SK-N-DZ (cell line): ENCODE results near the gene YOD1.
A peak's percentile ranks its signal among the peaks of the same experiment; 100 is the strongest.

Source experiments
- DNase-seq: peaks from one replicate; pipeline ENCODE4 v3.0.0-alpha.2; 2015; ENCODE audit warnings: low spot score

Gene YOD1

DNA sequence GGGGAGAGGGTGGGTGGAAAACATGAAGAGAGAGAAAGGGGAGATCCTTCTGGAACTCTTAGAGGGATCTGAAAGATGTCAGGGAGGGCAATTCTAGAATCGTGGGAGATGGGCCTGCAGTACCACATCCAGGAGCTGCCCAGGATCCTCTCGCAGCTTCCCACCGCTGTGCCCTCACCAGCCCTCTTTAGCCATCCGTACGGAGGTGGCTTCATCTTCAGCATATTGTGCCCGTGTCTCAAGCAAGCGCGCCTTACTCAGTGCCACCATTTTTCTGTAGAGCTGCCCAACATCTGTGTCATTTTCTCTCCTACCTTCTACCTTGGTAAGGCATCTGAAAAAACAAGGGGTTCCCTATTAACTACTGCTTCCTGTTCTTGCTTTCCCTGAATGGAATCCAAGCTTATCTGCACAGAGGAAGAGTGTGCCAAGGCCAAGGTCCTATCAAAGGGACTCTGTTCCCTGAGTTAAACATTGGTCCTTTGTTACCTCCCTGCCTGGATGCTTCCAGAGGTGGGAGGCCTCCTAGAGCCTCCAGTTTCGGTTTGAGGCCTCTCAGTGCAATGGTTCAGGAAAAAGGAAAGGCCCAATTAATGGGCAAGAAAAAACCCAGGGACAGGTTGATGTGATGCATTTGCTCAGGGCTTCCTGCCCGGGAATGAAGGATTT lies 41.7 kb downstream of the YOD1 start:
- no peak for DNase-seq

DNA sequence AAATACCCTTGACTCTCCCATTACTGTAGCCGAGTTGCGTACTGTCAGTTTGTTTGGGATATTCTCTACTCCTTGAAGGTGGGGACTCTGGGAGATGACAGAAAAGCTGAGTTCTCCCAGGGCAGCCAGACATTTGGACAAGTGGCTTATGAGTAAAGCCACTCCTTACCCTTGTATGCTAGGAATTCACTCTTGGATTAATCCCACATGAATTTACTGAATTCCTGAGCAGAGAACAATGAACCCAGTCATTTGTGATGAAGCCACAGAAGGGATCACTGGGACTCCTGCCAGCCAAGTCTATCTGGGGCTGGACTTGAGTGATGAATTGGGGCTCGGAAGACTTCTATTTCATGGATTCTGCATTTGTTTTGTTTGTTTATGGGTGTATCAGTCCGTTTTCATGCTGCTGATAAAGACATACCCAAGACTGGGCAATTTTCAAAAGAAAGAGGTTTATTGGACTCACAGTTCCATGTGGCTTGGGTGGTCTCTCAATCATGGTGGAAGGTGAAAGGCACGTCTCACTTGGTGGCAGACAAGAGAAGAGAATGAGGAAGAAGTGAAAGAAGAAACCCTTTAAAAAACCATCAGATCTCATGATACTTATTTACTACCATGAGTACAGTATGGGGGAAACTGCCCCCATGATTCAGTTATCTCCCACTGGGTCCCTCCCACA lies 43.5 kb downstream of the YOD1 start:
- no peak for DNase-seq

DNA sequence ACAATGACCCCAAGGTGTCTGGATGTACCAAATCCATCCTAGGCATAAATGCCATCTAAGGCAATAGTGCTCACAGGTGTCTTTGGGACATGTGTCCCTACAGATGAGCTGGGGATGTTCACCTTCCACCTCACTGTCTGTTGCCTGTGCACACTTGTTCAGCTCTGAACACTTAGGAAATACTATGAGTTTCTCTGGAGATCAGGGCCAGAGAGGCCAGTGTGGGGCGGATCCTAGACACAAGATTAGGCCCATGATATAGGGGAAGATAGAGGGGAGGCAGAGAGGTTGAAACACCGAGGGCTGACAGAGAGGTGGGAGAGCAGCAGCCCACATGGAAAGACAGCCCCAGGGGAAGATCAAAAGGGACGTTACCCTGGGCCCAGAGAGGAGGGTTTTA lies 44.1 kb downstream of the YOD1 start:
- DNase-seq, result no peak

DNA sequence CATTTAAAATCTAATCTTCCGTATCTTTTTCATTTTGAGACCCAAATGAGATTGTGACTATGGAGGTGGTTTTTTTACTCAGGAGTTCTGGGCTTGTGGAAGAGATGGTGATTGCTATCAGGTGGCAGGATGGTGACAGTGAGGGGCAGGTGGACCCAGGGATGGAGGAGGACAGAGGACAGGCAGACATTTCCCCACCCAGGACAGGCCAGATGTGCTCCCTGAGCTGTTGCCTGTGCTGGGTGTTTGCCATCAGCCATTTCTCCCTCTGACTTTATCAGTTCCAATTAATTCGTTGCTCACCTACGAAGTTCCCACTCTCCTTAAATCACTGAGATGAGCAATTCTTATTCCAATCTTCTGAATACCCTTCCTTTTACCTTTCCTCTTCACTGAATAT lies 44.9 kb downstream of the YOD1 start:
- no peak for DNase-seq

DNA sequence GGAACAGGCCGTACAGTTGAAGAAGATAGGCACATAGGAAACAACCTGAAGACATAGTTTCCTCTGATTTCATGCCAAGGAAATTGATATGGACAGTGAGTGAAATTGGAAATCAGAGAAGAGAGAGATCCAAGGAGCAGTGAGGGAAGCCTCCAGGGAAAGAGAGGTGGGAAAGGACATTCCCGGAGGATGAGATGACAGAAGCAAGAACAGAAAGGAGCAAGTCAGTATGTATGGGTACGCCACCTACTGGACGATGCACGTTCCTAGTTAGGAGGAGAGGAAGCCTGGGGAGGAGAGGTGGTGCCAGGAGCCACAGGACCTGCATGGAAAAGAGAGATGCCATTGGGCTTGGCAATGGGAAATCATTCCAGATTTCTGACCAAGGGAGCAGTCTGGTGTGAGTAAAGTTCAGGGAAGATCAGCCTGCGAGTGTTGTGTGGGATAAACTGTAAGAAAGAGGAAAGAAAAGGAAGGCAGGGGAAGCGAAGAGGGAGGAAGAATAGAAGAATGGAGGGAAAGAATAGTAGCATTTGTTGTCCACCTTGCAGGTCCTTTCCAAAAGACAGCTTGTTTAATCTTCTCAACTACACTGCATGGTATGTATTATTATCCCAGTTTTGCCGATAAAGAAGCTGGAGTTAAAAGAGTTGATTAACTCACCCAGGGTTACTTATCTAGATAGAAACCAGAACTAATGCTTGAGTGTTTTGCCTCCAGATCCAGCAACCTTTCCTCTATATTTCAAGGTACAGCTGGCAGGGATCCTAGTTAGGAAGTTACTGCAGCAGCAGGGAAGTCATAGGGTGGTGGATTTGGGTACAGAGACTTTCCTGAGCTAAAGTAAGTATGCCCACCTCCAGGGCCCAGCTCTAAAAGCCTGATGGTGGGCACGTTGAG lies 45.8 kb downstream of the YOD1 start:
- DNase-seq, result peak; percentile 35

DNA sequence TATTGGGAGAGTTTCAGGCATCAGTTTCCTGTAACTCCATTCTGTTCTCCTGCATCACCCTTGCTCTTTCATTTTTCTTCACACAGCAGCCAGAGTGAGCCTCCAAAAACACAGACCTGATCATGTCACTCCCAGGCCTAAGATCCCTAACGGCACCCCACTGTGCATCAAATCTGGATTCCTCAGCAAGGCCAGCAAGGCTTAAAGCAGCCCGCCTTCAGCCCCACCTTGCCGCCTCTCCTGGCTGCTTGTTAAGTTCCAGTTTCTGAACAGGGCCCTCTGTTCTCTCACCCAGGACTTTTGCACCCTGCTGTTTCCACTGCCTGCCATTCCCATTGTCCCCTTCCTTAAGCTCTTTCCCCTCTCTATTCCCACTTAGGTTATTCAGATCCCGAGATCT lies 47.8 kb downstream of the YOD1 start:
- DNase-seq, result no peak

DNA sequence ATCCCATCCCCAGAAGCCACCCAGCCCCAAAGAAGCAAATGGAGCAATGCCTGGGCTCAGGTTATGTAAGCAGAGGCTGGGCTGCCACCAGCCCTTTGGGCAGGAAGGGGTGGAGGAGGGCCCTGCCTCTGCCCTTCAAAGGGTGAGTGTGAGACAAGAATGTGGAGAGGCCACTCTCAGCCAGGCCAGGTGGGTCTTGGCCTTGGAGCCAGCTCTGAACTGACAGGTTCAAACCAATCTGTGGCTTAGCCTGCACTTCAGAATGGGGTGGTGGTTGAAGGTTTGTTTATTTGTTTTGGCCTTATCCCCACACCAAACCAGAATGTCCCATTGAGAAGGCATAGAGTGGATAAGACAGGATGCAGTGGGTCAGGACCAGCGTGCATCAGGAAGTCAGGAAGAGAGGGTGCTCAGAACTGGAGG lies 48.3 kb downstream of the YOD1 start:
- no peak for DNase-seq

DNA sequence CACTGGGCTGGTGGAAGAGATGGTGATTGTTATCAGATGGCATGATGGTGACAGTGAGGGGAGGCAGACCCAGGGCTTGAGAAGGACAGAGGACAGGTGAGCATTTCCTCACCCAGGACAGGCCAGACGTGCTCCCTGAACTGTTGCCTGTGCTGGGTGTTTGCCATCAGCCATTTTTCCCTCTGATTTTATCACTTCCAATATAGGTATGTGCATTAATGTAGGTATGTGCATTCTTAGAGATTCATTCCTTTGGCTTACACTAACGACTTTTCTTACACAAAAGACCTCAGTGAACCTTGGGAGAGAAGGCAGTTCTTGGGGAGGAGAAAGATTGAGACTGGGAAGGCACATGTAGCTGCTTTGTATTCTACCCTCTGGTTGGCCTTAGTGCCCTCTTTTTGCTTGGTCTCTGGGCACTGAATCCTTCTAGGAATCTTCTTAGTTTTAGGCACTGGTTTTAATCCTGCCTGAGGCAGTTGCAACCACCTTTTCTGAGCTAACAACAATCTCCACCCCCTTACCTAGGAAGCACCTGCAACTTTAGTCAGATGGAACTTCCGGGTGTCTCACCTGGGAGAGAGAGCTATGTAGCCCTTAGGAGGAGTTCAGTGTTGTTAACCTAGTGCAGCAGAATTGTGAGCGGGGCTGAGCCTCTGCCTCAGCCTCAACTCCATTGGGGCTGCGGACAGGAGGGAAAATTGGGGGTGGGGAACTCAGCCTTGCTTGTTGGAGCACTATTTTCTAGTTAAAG lies 49.3 kb downstream of the YOD1 start:
- DNase-seq, result no peak

DNA sequence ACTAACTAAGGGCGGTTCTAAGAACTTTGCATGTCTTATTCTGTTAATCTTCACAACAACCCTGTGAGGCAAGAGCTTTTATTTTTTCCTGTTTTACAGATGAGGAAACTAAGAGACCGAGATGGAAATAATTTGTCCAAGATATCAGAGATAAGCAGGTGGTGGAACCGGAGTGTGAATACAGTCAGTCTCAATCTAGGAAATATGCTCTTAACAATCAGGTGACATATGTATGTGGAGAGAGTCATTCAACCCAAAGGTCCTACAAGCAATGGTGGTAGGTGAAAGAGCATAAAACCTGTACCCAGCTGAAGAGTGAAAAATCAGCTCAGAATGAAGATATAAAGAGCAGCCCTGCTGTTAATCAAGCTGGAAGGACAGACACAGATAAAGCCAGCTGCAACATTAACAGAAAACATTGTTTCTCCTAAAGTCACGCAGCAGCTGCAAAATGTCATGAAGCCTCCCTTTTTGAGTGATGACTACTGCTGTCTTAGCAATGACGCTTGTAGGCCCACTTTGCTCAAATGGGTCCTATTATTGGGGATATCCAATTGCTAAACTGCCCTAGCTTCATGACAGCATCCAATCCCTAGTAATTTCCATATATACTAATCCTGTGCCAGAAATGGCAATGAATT lies 50.2 kb downstream of the YOD1 start:
- no peak for DNase-seq

DNA sequence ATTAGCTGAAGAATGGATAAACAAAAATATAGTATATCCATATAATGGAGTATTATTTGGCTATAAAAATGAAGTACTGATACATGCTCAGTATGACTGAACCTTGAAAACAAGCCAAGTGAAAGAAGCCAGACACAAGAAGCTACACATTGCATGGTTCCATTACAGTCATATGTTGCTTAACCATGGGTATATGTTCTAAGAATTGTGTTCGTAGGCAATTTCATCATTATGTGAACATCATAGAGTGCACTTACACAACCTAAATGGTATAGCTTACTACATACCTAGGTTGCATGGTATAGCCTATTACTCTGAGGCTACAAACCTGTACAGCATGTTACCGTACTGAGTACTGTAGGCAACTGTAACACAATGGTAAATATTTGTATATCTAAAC lies 52.2 kb downstream of the YOD1 start:
- DNase-seq, result no peak
